ENCODE results near the gene PHKB. TPM values are rescaled to one million over a fixed set of nuclear protein-coding genes. Genes with fewer than 3 reads are reported as not detected.
"Not testable (repeated sequence)": the region's sequence is repeated elsewhere in the genome, so short reads cannot be mapped to it uniquely, and the experiment has no call there.

Gene PHKB
- total RNA-seq, 4 donors from 2014 or later: 74.1 to 126 (median 101) TPM

- intact Hi-C loops (cut with DNase I; ENCODE audit: low total_unique reads): no loop called here
- TF ChIP-seq POLR2AphosphoS5 (IDR thresholded peaks at IDR 0.05) (no peak), EP300 (IDR thresholded peaks at IDR 0.05; ENCODE audit: low read depth) (no peak), CTCF (IDR thresholded peaks at IDR 0.05) (no peak), POLR2A (IDR thresholded peaks at IDR 0.05) (no peak)
- no peaks in the 10 kb centered on the region for H3K4me1 ChIP-seq
- H3K9me3 ChIP-seq: no peaks in the 10 kb centered on the region
- H3K27me3 ChIP-seq: no peaks in the 10 kb centered on the region
- DNase-seq: no peak
- no peak overlapping the region for H3K27ac ChIP-seq
- WGBS, 2 donors (ENCODE audit: low coverage in 1 of 2): 97 to 100% methylated on average over 1 of the region's 1 CpG
- no peak overlapping the region for H3K4me3 ChIP-seq
- in situ Hi-C loops (cut with MboI; ENCODE audit: low pct_ligation_motif_present in 1 of 4, low pct_unique_long_range_greater_than_20kb in 1 of 4, low sequenced_read_pairs in 3 of 4): no loop called here
- H3K36me3 ChIP-seq: peaks cover 0 to 22% (median 9%) of the 10 kb centered on the region in 4 donors
Measured at GRCh38 chr16:47426806-47427205, 34.3 kb upstream of the PHKB start.

GRCh38 chr16:47431960-47432359 is 29.2 kb upstream of the PHKB start:
- Histone ChIP-seq H3K4me3 (no peak overlapping the region), H3K27ac (no peak overlapping the region), H3K9me3 (no peaks in the 10 kb centered on the region), H3K36me3 (peaks cover 0 to 10% (median 3%) of the 10 kb centered on the region in 4 donors), H3K4me1 (no peaks in the 10 kb centered on the region), H3K27me3 (no peaks in the 10 kb centered on the region)
- in situ Hi-C loops (cut with MboI; ENCODE audit: low pct_ligation_motif_present in 1 of 4, low pct_unique_long_range_greater_than_20kb in 1 of 4, low sequenced_read_pairs in 3 of 4): no loop called here
- TF ChIP-seq EP300 (IDR thresholded peaks at IDR 0.05; ENCODE audit: low read depth) (no peak), CTCF (IDR thresholded peaks at IDR 0.05) (no peak), POLR2AphosphoS5 (IDR thresholded peaks at IDR 0.05) (no peak), POLR2A (IDR thresholded peaks at IDR 0.05) (no peak)
- 77 to 92% methylated on average over 3 of the region's 3 CpGs for WGBS, 2 donors (ENCODE audit: low coverage in 1 of 2)
- intact Hi-C loops (cut with DNase I; ENCODE audit: low total_unique reads): loop anchor here (10.0 kb wide), 1 partner anchor 263 kb away; no protein-coding TSS in a partner anchor
- no peak for DNase-seq

GRCh38 chr16:47434274-47434673 is 26.9 kb upstream of the PHKB start:
- intact Hi-C loops (cut with DNase I; ENCODE audit: low total_unique reads): loop anchor here (10.0 kb wide), 1 partner anchor 261 kb away; no protein-coding TSS in a partner anchor
- 58 to 83% methylated on average over 2 of the region's 2 CpGs for WGBS, 2 donors (ENCODE audit: low coverage in 1 of 2)
- H3K27me3 ChIP-seq; H3K36me3 ChIP-seq; H3K27ac ChIP-seq; DNase-seq; H3K4me3 ChIP-seq; H3K4me1 ChIP-seq; in situ Hi-C loops (cut with MboI; ENCODE audit: low pct_ligation_motif_present in 1 of 4, low pct_unique_long_range_greater_than_20kb in 1 of 4, low sequenced_read_pairs in 3 of 4); H3K9me3 ChIP-seq: not testable (repeated sequence)

- in situ Hi-C loops (cut with MboI; ENCODE audit: low pct_ligation_motif_present in 1 of 4, low pct_unique_long_range_greater_than_20kb in 1 of 4, low sequenced_read_pairs in 3 of 4); H3K4me1 ChIP-seq; H3K27me3 ChIP-seq; DNase-seq; H3K27ac ChIP-seq; intact Hi-C loops (cut with DNase I; ENCODE audit: low total_unique reads); H3K4me3 ChIP-seq; H3K9me3 ChIP-seq: not testable (repeated sequence)
- H3K36me3 ChIP-seq: peaks cover 0 to 14% (median 0%) of the 10 kb centered on the region in 4 donors
- 86 to 91% methylated on average over 2 to 3 of the region's 3 CpGs for WGBS, 2 donors (ENCODE audit: low coverage in 1 of 2)
Measured at GRCh38 chr16:47440066-47440465, 21.1 kb upstream of the PHKB start.

- DNase-seq; H3K4me3 ChIP-seq; H3K4me1 ChIP-seq; H3K9me3 ChIP-seq; intact Hi-C loops (cut with DNase I; ENCODE audit: low total_unique reads); in situ Hi-C loops (cut with MboI; ENCODE audit: low pct_ligation_motif_present in 1 of 4, low pct_unique_long_range_greater_than_20kb in 1 of 4, low sequenced_read_pairs in 3 of 4); H3K27me3 ChIP-seq; H3K27ac ChIP-seq: not testable (repeated sequence)
- H3K36me3 ChIP-seq: peaks cover 0 to 14% (median 0%) of the 10 kb centered on the region in 4 donors
Measured at GRCh38 chr16:47442884-47443283, 18.2 kb upstream of the PHKB start.

- TF ChIP-seq POLR2AphosphoS5 (IDR thresholded peaks at IDR 0.05) (no peak), POLR2A (IDR thresholded peaks at IDR 0.05) (no peak), CTCF (IDR thresholded peaks at IDR 0.05) (no peak), EP300 (IDR thresholded peaks at IDR 0.05; ENCODE audit: low read depth) (no peak)
- WGBS, 2 donors (ENCODE audit: low coverage in 1 of 2): 96 to 97% methylated on average over 3 of the region's 3 CpGs
- Histone ChIP-seq H3K36me3 (peaks cover 0 to 29% (median under 1%) of the 10 kb centered on the region in 4 donors), H3K27me3 (no peaks in the 10 kb centered on the region), H3K9me3 (no peaks in the 10 kb centered on the region), H3K4me3 (no peak overlapping the region), H3K27ac (no peak overlapping the region), H3K4me1 (no peaks in the 10 kb centered on the region)
- intact Hi-C loops (cut with DNase I; ENCODE audit: low total_unique reads): no loop called here
- in situ Hi-C loops (cut with MboI; ENCODE audit: low pct_ligation_motif_present in 1 of 4, low pct_unique_long_range_greater_than_20kb in 1 of 4, low sequenced_read_pairs in 3 of 4): no loop called here
- no peak for DNase-seq
Measured at GRCh38 chr16:47446431-47446830, 14.7 kb upstream of the PHKB start.
